ENCODE results near the gene SSRP1. TPM values are rescaled to one million over a fixed set of nuclear protein-coding genes. Genes with fewer than 3 reads are reported as not detected.

SSRP1 gene
- total and polyA plus RNA-seq, 2 donors from 2014 or later, result 44.5 to 78.5 TPM

DNA sequence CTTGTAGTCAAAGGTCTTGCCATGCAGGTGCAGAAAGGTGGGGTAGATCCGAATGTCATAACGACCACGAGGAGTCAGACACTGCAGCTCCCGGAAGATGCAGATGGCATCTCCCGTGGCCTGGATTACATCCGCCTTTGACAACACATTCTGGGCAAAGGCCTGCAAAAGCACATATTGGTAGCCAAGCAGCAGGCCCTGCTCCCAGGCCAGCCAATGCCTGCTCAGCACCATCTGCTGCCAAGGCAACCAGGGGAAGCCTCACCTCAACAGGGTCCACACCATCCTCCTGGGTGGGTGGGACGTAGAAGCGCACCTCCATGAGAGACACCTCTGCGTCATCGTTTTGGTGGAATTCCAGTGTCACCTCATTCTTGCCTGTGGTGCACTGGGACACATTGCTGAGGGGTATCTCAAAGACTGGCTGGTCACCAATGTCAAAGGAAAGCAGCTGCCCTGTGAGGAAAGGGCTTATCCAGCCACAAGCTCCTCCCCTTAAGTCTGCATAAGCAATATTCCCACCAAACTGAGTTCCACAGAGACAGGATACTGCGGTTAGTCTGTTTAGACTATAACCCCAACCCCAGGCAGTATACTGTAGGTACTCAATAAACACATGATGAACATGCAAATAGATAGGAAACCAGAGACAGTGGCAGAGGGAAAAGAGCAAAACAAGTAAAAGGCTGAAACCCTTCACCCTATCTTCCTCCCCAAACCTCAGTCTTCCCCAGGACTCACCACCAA lies 2.8 kb downstream of the SSRP1 start:
- FAIRE-seq, result no peak
- DNase-seq, result no peak
- TF ChIP-seq, protein P1, sequence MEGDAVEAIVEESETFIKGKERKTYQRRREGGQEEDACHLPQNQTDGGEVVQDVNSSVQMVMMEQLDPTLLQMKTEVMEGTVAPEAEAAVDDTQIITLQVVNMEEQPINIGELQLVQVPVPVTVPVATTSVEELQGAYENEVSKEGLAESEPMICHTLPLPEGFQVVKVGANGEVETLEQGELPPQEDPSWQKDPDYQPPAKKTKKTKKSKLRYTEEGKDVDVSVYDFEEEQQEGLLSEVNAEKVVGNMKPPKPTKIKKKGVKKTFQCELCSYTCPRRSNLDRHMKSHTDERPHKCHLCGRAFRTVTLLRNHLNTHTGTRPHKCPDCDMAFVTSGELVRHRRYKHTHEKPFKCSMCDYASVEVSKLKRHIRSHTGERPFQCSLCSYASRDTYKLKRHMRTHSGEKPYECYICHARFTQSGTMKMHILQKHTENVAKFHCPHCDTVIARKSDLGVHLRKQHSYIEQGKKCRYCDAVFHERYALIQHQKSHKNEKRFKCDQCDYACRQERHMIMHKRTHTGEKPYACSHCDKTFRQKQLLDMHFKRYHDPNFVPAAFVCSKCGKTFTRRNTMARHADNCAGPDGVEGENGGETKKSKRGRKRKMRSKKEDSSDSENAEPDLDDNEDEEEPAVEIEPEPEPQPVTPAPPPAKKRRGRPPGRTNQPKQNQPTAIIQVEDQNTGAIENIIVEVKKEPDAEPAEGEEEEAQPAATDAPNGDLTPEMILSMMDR (IDR thresholded peaks at IDR 0.05; ENCODE audit: borderline replicate concordance, extremely low read depth, insufficient read depth), result no peak
- no peak overlapping the region for H3K27ac ChIP-seq (ENCODE audit: low read depth in 2 of 2, low read length in 2 of 2)
- no peaks in the 10 kb centered on the region for H3K9me3 ChIP-seq (ENCODE audit: control insufficient read depth in 2 of 3, insufficient read depth in 1 of 3, low read length in 3 of 3)
- peaks cover 8 to 53% (median 37%) of the 10 kb centered on the region in 3 donors for H3K36me3 ChIP-seq (ENCODE audit: control insufficient read depth in 2 of 3, insufficient read depth in 3 of 3, low read length in 3 of 3)
- no peak overlapping the region for H3K9ac ChIP-seq (ENCODE audit: low read length in 3 of 3)
- H3K27me3 ChIP-seq (ENCODE audit: control insufficient read depth, insufficient read depth, low read length), result no peaks in the 10 kb centered on the region
- intact Hi-C loops (cut with DNase I), result no loop called here
- H3K4me1 ChIP-seq (ENCODE audit: control insufficient read depth in 2 of 3, insufficient read depth in 2 of 3, low read depth in 1 of 3, low read length in 3 of 3), result peaks cover 0 to 10% (median 8%) of the 10 kb centered on the region in 3 donors
- no peak overlapping the region for H3K4me3 ChIP-seq (ENCODE audit: low read length in 3 of 3)

DNA sequence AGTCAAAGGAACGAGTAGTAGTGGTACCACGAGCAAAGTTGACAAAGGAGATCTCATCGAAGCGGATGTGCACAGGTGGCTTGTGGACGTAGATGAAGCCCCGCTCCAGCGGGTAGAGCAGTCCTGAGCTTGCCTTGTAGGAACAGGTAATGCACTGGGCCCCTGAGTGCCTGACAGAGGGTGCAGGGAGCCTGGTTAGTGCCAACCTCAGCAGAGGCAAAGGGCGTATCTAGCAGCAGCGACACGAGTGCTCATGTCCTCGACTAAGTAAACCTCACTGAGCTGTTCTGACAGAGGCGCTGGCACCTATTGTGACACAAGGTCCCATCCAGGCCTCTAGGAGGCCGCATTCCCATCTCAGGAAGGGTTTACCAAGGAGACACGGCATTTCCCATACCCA lies 4.0 kb downstream of the SSRP1 start:
- Histone ChIP-seq H3K4me1 (ENCODE audit: control insufficient read depth in 2 of 3, insufficient read depth in 2 of 3, low read depth in 1 of 3, low read length in 3 of 3) (peaks cover 0 to 10% (median 8%) of the 10 kb centered on the region in 3 donors), H3K9ac (ENCODE audit: low read length in 3 of 3) (no peak overlapping the region), H3K27ac (ENCODE audit: low read depth in 2 of 2, low read length in 2 of 2) (no peak overlapping the region), H3K4me3 (ENCODE audit: low read length in 3 of 3) (no peak overlapping the region), H3K9me3 (ENCODE audit: control insufficient read depth in 2 of 3, insufficient read depth in 1 of 3, low read length in 3 of 3) (no peaks in the 10 kb centered on the region), H3K27me3 (ENCODE audit: control insufficient read depth, insufficient read depth, low read length) (no peaks in the 10 kb centered on the region), H3K36me3 (ENCODE audit: control insufficient read depth in 2 of 3, insufficient read depth in 3 of 3, low read length in 3 of 3) (peaks cover 11 to 64% (median 45%) of the 10 kb centered on the region in 3 donors)
- DNase-seq (no peak), FAIRE-seq (no peak)
- TF ChIP-seq, protein P1 (IDR thresholded peaks at IDR 0.05; ENCODE audit: borderline replicate concordance, extremely low read depth, insufficient read depth), result no peak
- intact Hi-C loops (cut with DNase I), result no loop called here

GRCh38 chr11:57330029-57330428 lies 5.7 kb downstream of the SSRP1 start:
- H3K27ac ChIP-seq (ENCODE audit: low read depth in 2 of 2, low read length in 2 of 2), result no peak overlapping the region
- TF ChIP-seq, protein P1 (IDR thresholded peaks at IDR 0.05; ENCODE audit: borderline replicate concordance, extremely low read depth, insufficient read depth), result no peak
- FAIRE-seq (no peak), DNase-seq (no peak)
- H3K4me1 ChIP-seq (ENCODE audit: control insufficient read depth in 2 of 3, insufficient read depth in 2 of 3, low read depth in 1 of 3, low read length in 3 of 3), result peaks cover 4 to 22% (median 5%) of the 10 kb centered on the region in 3 donors
- no peak overlapping the region for H3K4me3 ChIP-seq (ENCODE audit: low read length in 3 of 3)
- no peaks in the 10 kb centered on the region for H3K27me3 ChIP-seq (ENCODE audit: control insufficient read depth, insufficient read depth, low read length)
- intact Hi-C loops (cut with DNase I), result no loop called here
- peaks cover 14 to 64% (median 48%) of the 10 kb centered on the region in 3 donors for H3K36me3 ChIP-seq (ENCODE audit: control insufficient read depth in 2 of 3, insufficient read depth in 3 of 3, low read length in 3 of 3)
- no peak overlapping the region for H3K9ac ChIP-seq (ENCODE audit: low read length in 3 of 3)
- no peaks in the 10 kb centered on the region for H3K9me3 ChIP-seq (ENCODE audit: control insufficient read depth in 2 of 3, insufficient read depth in 1 of 3, low read length in 3 of 3)

All from kidney (tissue), 14 donors.